Psoas muscle (tissue), 8 donors: ENCODE measurements around the gene CBX5. TPM values are rescaled to one million over a fixed set of nuclear protein-coding genes. Genes with fewer than 3 reads are reported as not detected.
A peak's percentile ranks its signal among the peaks of the same experiment; 100 is the strongest.

Experiments
- ATAC-seq, 4 donors: fragments of 200-7000 bp; cut with Tn5 transposase; one replicate each; pipeline ENCODE4 v1.9.1; 2020; ENCODE audit warnings: moderate library complexity in 3 of 4, mild to moderate bottlenecking in 2 of 4
- DNase-seq, 2 donors: peaks; one replicate each; pipeline ENCODE4 v3.0.0-alpha.2; 2020
- H3K27ac ChIP-seq: fragments of 200-600 bp; one replicate; pipeline ENCODE4 v1.8.0; 2022
- H3K27me3 ChIP-seq, 3 donors: fragments of 200-600 bp in 1 of 3; one replicate each; pipeline versions ENCODE4 v1.6.1 to v1.8.0; 2013 to 2022; ENCODE audit warnings: low read length in 2 of 3, mild to moderate bottlenecking in 2 of 3, moderate library complexity in 1 of 3; ENCODE audit not compliant: insufficient read depth in 3 of 3
- H3K36me3 ChIP-seq, 2 donors: fragments of 200-600 bp in 1 of 2; one replicate each; pipeline versions ENCODE4 v1.6.1 to v1.8.0; 2013 to 2022; ENCODE audit warnings: low read depth in 1 of 2, mild to moderate bottlenecking in 1 of 2, moderate library complexity in 1 of 2; ENCODE audit not compliant: insufficient read depth in 1 of 2
- H3K4me1 ChIP-seq: fragments of 200-600 bp; one replicate; pipeline ENCODE4 v1.8.0; 2022
- H3K4me3 ChIP-seq: fragments of 200-600 bp; one replicate; pipeline ENCODE4 v1.8.0; 2022; ENCODE audit warnings: mild to moderate bottlenecking
- H3K9me3 ChIP-seq: fragments of 200-600 bp; one replicate; pipeline ENCODE4 v1.8.0; 2022
- WGBS, 3 donors: extraction: QIAGEN DNeasy Blood & Tissue Kit; methylation state at CpG; one replicate each; pipeline versions ENCODE4 v1.1.6 to v1.1.7; 2013; 5-methylcytosine and 5-hydroxymethylcytosine counted together
- intact Hi-C, 2 donors: fragments of 100-400 bp; cut with DNase I; formaldehyde crosslinking; loops; one replicate each; pipeline versions ENCODE4 v1.11.0 to v1.14.2; 2022
- polyA plus RNA-seq, 3 donors: library from polyadenylated mRNA; stranded (reverse); fragments of 200-250 nt; gene quantifications; one replicate each; pipeline ENCODE4 v1.2.3, GENCODE V29; 2013
- total RNA-seq, 4 donors: library from RNA; stranded (reverse); fragmentation: NEBNext Ultra II Directional in 2 of 4; extraction: Animal tissue kit (Norgen Biotek cat#: 25700) in 2 of 4; gene quantifications; one replicate each; pipeline versions ENCODE4 v1.2.1 to v1.2.4, GENCODE V29; 2021 to 2023
- TF ChIP-seq, protein P1 (sequence below): fragments of 200-600 bp; IDR thresholded peaks from one replicate; pipeline ENCODE4 v1.8.0; 2022; ENCODE audit warnings: antibody characterized with exemption
- donor health status: healthy with polysubstance abuse.
- donor health status: DM: no; HTN: no; CAD: no; lungs with moderate emphysema.
- donor health status: Bipolar disorder and iron deficiency.
- donor health status: healthy.
- donor health status: DM: yes; HTN: yes; CAD: no.
- donor health status: DM: no; HTN: no; CAD: no.
- donor health status: DM: no; HTN: no; CAD: no.
- donor health status: DM: yes; HTN: yes; CAD: no.

Gene CBX5
- total and polyA plus RNA-seq, 7 donors = 5.2 to 19.3 (median 12.1) TPM

DNA sequence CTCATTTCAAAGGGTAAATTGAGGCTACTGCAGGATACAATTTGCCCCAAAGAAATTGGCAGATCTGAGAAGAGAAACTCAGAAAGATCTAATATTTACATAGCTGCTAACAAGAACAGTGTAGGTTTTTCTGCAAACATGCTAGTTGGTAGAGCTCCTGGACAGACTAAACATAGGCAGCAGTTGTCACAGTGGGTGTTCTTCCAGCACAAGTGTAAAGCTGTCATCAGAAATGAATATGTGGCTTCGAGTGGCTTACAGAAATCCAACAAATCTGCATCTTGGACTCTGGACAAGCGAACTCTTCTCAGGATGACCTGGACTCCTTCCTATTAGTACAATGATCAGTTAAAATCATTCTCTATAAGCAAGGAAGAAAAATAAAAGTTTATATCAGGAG, 5.9 kb downstream of the CBX5 start:
- intact Hi-C loops = loop anchor here in 1 of 2 donors (5.0 kb wide), 1 partner anchor 52 kb away; no protein-coding TSS in a partner anchor
- Histone ChIP-seq H3K27me3 (no peaks in the 10 kb centered on the region), H3K27ac (peak overlapping the region; percentile 39), H3K36me3 (no peaks in the 10 kb centered on the region), H3K4me1 (peaks cover 35% of the 10 kb centered on the region), H3K9me3 (no peaks in the 10 kb centered on the region), H3K4me3 (no peak overlapping the region)
- 21 to 36% (median 25%) methylated on average over 2 of the region's 2 CpGs for WGBS, 3 donors
- TF ChIP-seq, protein P1, sequence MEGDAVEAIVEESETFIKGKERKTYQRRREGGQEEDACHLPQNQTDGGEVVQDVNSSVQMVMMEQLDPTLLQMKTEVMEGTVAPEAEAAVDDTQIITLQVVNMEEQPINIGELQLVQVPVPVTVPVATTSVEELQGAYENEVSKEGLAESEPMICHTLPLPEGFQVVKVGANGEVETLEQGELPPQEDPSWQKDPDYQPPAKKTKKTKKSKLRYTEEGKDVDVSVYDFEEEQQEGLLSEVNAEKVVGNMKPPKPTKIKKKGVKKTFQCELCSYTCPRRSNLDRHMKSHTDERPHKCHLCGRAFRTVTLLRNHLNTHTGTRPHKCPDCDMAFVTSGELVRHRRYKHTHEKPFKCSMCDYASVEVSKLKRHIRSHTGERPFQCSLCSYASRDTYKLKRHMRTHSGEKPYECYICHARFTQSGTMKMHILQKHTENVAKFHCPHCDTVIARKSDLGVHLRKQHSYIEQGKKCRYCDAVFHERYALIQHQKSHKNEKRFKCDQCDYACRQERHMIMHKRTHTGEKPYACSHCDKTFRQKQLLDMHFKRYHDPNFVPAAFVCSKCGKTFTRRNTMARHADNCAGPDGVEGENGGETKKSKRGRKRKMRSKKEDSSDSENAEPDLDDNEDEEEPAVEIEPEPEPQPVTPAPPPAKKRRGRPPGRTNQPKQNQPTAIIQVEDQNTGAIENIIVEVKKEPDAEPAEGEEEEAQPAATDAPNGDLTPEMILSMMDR = no peak
- peak; percentile 77 to 88 (median 79) for ATAC-seq
- no peak for DNase-seq

DNA sequence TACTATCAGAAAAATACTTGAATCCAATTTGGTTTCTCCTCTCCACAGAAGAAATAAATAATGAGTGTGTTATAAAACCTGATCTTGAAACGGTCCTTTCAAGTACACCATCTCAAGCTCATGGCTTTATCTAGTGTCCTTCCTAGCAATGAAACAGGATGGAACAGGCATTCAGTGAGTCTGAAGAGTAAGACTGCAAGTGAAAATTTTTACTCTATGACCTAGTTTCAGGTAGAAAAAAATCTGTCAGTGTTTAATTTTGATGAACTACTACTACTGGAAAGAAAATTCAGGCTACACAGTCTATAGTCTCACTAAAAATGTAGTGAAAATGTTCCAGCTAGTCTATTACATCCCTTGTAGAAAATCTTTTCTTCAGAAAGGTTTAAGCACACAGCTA, 7.7 kb downstream of the CBX5 start:
- TF ChIP-seq, protein P1 = no peak
- DNase-seq (no peak), ATAC-seq (no peak)
- Histone ChIP-seq H3K4me1 (peaks cover 18% of the 10 kb centered on the region), H3K4me3 (no peak overlapping the region), H3K9me3 (no peaks in the 10 kb centered on the region), H3K27me3 (no peaks in the 10 kb centered on the region), H3K27ac (no peak overlapping the region), H3K36me3 (no peaks in the 10 kb centered on the region)
- intact Hi-C loops = loop anchor here in 1 of 2 donors (5.0 kb wide), 1 partner anchor 50 kb away; no protein-coding TSS in a partner anchor
- WGBS, 3 donors = 66 to 83% (median 71%) methylated on average over 1 of the region's 1 CpG

DNA sequence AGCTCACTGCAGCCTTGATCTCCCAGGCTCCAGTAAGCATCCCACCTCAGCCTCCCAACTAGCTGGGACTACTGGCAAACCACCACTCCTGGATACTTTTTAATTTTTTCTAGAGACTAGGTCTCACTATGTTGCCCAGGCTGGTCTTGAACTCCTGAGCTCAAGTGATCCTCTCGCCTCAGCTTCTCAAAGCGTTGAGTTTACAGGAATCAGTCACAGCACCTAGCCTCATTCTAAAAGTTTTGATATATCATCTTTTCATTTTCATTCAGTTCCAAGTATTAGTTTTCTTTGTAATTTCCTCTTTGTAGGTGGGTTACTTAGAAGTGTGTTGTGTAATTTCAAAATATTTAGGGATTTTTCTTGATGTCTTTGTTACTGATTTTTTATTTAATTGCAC, 9.6 kb downstream of the CBX5 start:
- Histone ChIP-seq H3K9me3 (no peaks in the 10 kb centered on the region), H3K4me3 (no peak overlapping the region), H3K27me3 (no peaks in the 10 kb centered on the region), H3K4me1 (peaks cover 17% of the 10 kb centered on the region), H3K27ac (no peak overlapping the region), H3K36me3 (no peaks in the 10 kb centered on the region)
- ATAC-seq = no peak
- TF ChIP-seq, protein P1 = no peak
- no peak for DNase-seq
- 92 to 100% (median 95%) methylated on average over 2 of the region's 2 CpGs for WGBS, 3 donors
- intact Hi-C loops = loop anchor here in 1 of 2 donors (5.0 kb wide), 1 partner anchor 48 kb away; no protein-coding TSS in a partner anchor

DNA sequence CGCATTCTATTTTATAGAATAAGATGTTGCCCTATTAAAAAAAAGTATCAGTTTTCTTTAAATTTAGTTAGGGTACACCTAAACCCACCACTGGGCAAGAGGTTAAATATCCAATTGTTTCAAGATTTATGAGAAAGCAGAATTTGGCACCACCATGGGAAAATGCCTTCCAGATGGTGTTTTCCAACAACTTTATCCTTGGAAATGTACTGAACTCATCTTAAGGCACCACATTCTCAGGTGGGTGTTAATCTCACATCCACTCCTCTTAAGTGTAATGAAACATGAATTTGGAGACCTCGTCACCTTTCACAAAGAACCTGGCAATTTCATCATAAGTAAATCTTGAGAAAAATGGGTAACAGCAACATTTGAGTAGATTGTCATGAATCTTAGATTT, 13.1 kb downstream of the CBX5 start:
- TF ChIP-seq, protein P1 = no peak
- Histone ChIP-seq H3K27ac (no peak overlapping the region), H3K9me3 (no peaks in the 10 kb centered on the region), H3K4me3 (no peak overlapping the region), H3K4me1 (peaks cover 6% of the 10 kb centered on the region), H3K27me3 (no peaks in the 10 kb centered on the region), H3K36me3 (no peaks in the 10 kb centered on the region)
- intact Hi-C loops = no loop called here
- 91 to 98% (median 96%) methylated on average over 2 of the region's 2 CpGs for WGBS, 3 donors
- ATAC-seq = no peak
- DNase-seq = no peak

DNA sequence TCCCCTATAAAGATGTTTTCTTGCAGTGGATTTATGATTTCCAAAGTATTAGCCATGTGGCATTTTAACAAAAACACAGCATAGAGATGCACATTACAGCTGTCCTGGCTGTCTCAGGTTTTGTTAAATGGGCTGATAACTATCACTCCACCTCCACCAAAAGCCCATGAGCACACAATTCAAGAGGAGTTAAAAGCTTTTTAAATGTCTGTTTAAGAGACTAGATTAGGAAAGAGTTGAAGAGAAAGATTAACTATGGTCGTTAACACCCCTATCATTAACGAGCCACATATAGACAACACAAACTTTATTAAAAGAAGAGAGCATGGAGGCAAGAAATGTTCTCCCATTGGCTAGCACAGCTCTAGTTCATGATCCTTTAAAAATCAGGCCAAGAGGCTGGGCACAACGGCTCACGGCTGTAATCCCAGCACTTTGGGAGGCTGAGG, 14.5 kb downstream of the CBX5 start:
- intact Hi-C loops = no loop called here
- ATAC-seq (no peak), DNase-seq (no peak)
- H3K4me1 ChIP-seq = peaks cover 17% of the 10 kb centered on the region
- WGBS, 3 donors = 92 to 98% (median 93%) methylated on average over 4 of the region's 4 CpGs
- no peak overlapping the region for H3K27ac ChIP-seq
- no peak overlapping the region for H3K4me3 ChIP-seq
- no peaks in the 10 kb centered on the region for H3K27me3 ChIP-seq
- no peaks in the 10 kb centered on the region for H3K36me3 ChIP-seq
- no peaks in the 10 kb centered on the region for H3K9me3 ChIP-seq
- TF ChIP-seq, protein P1 = no peak
